Femur (tissue), 1 donor: ENCODE measurements around the gene ELF5.

Experiments used
- DNase-seq: peaks from one replicate; pipeline ENCODE4 v3.0.0-alpha.2; 2017

Gene ELF5

GRCh38 chr11:34513682-34514449, at the start of gene ELF5:
Gene ELF5, minus strand, starts transcription at chr11:34513794. Its CDS starts 8,045 bp downstream, at chr11:34505749.
- DNase-seq, result no peak

- DNase-seq, result no peak
Measured at GRCh38 chr11:34562976-34563375, 49.4 kb upstream of the ELF5 start.

- no peak for DNase-seq
Measured at GRCh38 chr11:34560511-34560910, 46.9 kb upstream of the ELF5 start.

- DNase-seq, result no peak
Measured at GRCh38 chr11:34558673-34559072, 45.1 kb upstream of the ELF5 start.

- DNase-seq, result no peak
Measured at GRCh38 chr11:34558211-34558610, 44.6 kb upstream of the ELF5 start.

GRCh38 chr11:34552270-34552669, 38.7 kb upstream of the ELF5 start:
- no peak for DNase-seq

- no peak for DNase-seq
Measured at GRCh38 chr11:34549271-34549670, 35.7 kb upstream of the ELF5 start.

- DNase-seq, result no peak
Measured at GRCh38 chr11:34548278-34548677, 34.7 kb upstream of the ELF5 start.

GRCh38 chr11:34546511-34547209, 33.1 kb upstream of the ELF5 start:
- no peak for DNase-seq

GRCh38 chr11:34542089-34542488, 28.5 kb upstream of the ELF5 start:
- no peak for DNase-seq

GRCh38 chr11:34540870-34541269, 27.3 kb upstream of the ELF5 start:
- no peak for DNase-seq

- no peak for DNase-seq
Measured at GRCh38 chr11:34537636-34538035, 24.0 kb upstream of the ELF5 start.

GRCh38 chr11:34536056-34536455, 22.5 kb upstream of the ELF5 start:
- no peak for DNase-seq

- DNase-seq, result no peak
Measured at GRCh38 chr11:34534826-34535225, 21.2 kb upstream of the ELF5 start.

- no peak for DNase-seq
Measured at GRCh38 chr11:34531663-34532062, 18.1 kb upstream of the ELF5 start.

- no peak for DNase-seq
Measured at GRCh38 chr11:34530545-34531234, 17.1 kb upstream of the ELF5 start.

- DNase-seq, result no peak
Measured at GRCh38 chr11:34529643-34530042, 16.0 kb upstream of the ELF5 start.

GRCh38 chr11:34528072-34528471, 14.5 kb upstream of the ELF5 start:
- DNase-seq, result no peak

GRCh38 chr11:34525888-34526657, 12.5 kb upstream of the ELF5 start:
- DNase-seq, result no peak

GRCh38 chr11:34525098-34525497, 11.5 kb upstream of the ELF5 start:
- no peak for DNase-seq

- no peak for DNase-seq
Measured at GRCh38 chr11:34524696-34525095, 11.1 kb upstream of the ELF5 start.

GRCh38 chr11:34523053-34523452, 9.5 kb upstream of the ELF5 start:
- DNase-seq, result no peak

- DNase-seq, result no peak
Measured at GRCh38 chr11:34522188-34522587, 8.6 kb upstream of the ELF5 start.
